Activated CD8-positive, alpha-beta T cell treated with anti-CD3 and anti-CD28 coated beads for 36 hours (primary cell): ENCODE measurements around the gene PFDN5. TPM values are rescaled to one million over a fixed set of nuclear protein-coding genes. Genes with fewer than 3 reads are reported as not detected.

Source experiments
- ATAC-seq: fragments of 200-7000 bp; cut with Tn5 transposase; one replicate; pipeline ENCODE4 v1.10.0; 2021; ENCODE audit warnings: mild to moderate bottlenecking, moderate library complexity
- CTCF ChIA-PET: fragments of 350-600 bp; sonication (Branson Sonifier 250); formaldehyde crosslinking; loops from one replicate; lab custom pipeline; 2021; ENCODE audit warnings: antibody characterized with exemption; lab: Charles Lee
- POLR2A ChIA-PET: fragments of 350-600 bp; sonication (Branson Sonifier 250); formaldehyde crosslinking; loops from one replicate; lab custom pipeline; 2021; ENCODE audit warnings: antibody characterized with exemption; lab: Charles Lee
- DNase-seq: peaks from one replicate; pipeline ENCODE4 v3.0.0-alpha.2; 2020
- H3K27ac Mint-ChIP-seq: one replicate; pipeline ENCODE4 v1.8.0; 2021; ENCODE audit warnings: mild to moderate bottlenecking, mixed read lengths
- H3K27me3 Mint-ChIP-seq: one replicate; pipeline ENCODE4 v1.8.0; 2021; ENCODE audit warnings: mixed read lengths
- H3K36me3 Mint-ChIP-seq: one replicate; pipeline ENCODE4 v1.8.0; 2021; ENCODE audit warnings: low read depth, mixed read lengths
- H3K4me1 Mint-ChIP-seq: one replicate; pipeline ENCODE4 v1.8.0; 2021; ENCODE audit warnings: low read depth, mixed read lengths
- H3K4me3 Mint-ChIP-seq: one replicate; pipeline ENCODE4 v1.8.0; 2021; ENCODE audit warnings: mild to moderate bottlenecking, moderate library complexity, mixed read lengths
- H3K9me3 Mint-ChIP-seq: one replicate; pipeline ENCODE4 v1.8.0; 2021; ENCODE audit warnings: mixed read lengths
- CTCF ChIP-seq: fragments of 200-600 bp; IDR thresholded peaks from one replicate; pipeline ENCODE4 v1.8.0; 2022; ENCODE audit warnings: antibody characterized with exemption, mild to moderate bottlenecking
- intact Hi-C: fragments of 100-400 bp; cut with micrococcal nuclease; formaldehyde crosslinking; loops from one replicate; pipeline ENCODE4 v1.10.0; 2022
- total RNA-seq, 2 experiments: library from RNA; stranded (reverse); gene quantifications; one replicate each; pipeline ENCODE4 v1.2.3, GENCODE V29; 2021

PFDN5 gene
- total RNA-seq, 2 experiments from 2014 or later: 322 to 373 TPM

- CTCF ChIA-PET: interaction anchor here (0.6 to 9.7 kb wide), 6 partner anchors 12 to 93 kb away, joined by 3 to 293 read pairs (median 4); partner anchors contain the start of genes AAAS, PRR13 and SP7
- DNase-seq: no peak
- no peaks in the 10 kb centered on the region for H3K27me3 Mint-ChIP-seq
- ATAC-seq: no peak
- H3K9me3 Mint-ChIP-seq: no peaks in the 10 kb centered on the region
- intact Hi-C loops: no loop called here
- TF ChIP-seq CTCF: no peak
- peaks cover 17% of the 10 kb centered on the region for H3K4me1 Mint-ChIP-seq
- no peaks in the 10 kb centered on the region for H3K36me3 Mint-ChIP-seq
- no peak overlapping the region for H3K4me3 Mint-ChIP-seq
- POLR2A ChIA-PET: interaction anchor here (0.6 to 2.0 kb wide), 4 partner anchors 23 to 286 kb away, joined by 3 to 7 read pairs (median 3); partner anchors contain the start of gene AAAS
- no peak overlapping the region for H3K27ac Mint-ChIP-seq
Observed at GRCh38 chr12:53347905-53348304, 52.6 kb downstream of the PFDN5 start.

Other genes with a start within 250 kb of the PFDN5 start
- gene TNS2, start 245.5 kb upstream of the PFDN5 start, total RNA-seq: 1 to 10 TPM; 1.1 to 1.6 TPM
- 10 to 100 TPM; 24.8 to 25.0 TPM for gene SPRYD3, start 216.2 kb upstream of the PFDN5 start, total RNA-seq
- 1 to 10 TPM; 2.0 to 2.3 TPM for gene IGFBP6, start 197.9 kb upstream of the PFDN5 start, total RNA-seq
- 1 to 10 TPM; 5.3 to 6.7 TPM for gene SOAT2, start 192.1 kb upstream of the PFDN5 start, total RNA-seq
- 10 to 100 TPM; 31.3 to 35.9 TPM for gene ZNF740, start 114.8 kb upstream of the PFDN5 start, total RNA-seq
- gene CSAD, start 114.6 kb upstream of the PFDN5 start, total RNA-seq: 10 to 100 TPM; 13.8 to 18.6 TPM
- gene ITGB7, start 88.3 kb upstream of the PFDN5 start, total RNA-seq: 100 to 1,000 TPM; 121 to 137 TPM
- gene RARG, start 63.3 kb upstream of the PFDN5 start, total RNA-seq: 10 to 100 TPM; 19.7 to 20.3 TPM
- gene ESPL1, start 27.2 kb upstream of the PFDN5 start, total RNA-seq: 10 to 100 TPM; 62.1 to 63.4 TPM
- gene MYG1, start 4.2 kb downstream of the PFDN5 start, total RNA-seq: 10 to 100 TPM; 69.5 to 70.9 TPM
- 10 to 100 TPM; 81.3 to 87.6 TPM for gene AAAS, start 26.1 kb downstream of the PFDN5 start, total RNA-seq
- gene SP7, start 40.8 kb downstream of the PFDN5 start, total RNA-seq: not detected
- 10 to 100 TPM; 67.2 to 70.3 TPM for gene SP1, start 84.6 kb downstream of the PFDN5 start, total RNA-seq
- not detected for gene AMHR2, start 128.3 kb downstream of the PFDN5 start, total RNA-seq
- 100 to 1,000 TPM; 167 to 187 TPM for gene PRR13, start 146.2 kb downstream of the PFDN5 start, total RNA-seq
- 100 to 1,000 TPM; 958 to 973 TPM for gene PCBP2, start 156.6 kb downstream of the PFDN5 start, total RNA-seq
- gene MAP3K12, start 203.9 kb downstream of the PFDN5 start, total RNA-seq: 10 to 100 TPM in 1 of 2 experiments, 1 to 10 TPM in 1; 8.2 to 10.0 TPM
- 10 to 100 TPM; 32.0 to 33.3 TPM for gene TARBP2, start 205.7 kb downstream of the PFDN5 start, total RNA-seq
- gene NPFF, start 211.9 kb downstream of the PFDN5 start, total RNA-seq: not detected